ENCODE results near the gene C20orf202. TPM values are rescaled to one million over a fixed set of nuclear protein-coding genes. Genes with fewer than 3 reads are reported as not detected.

C20orf202 gene
- polyA plus RNA-seq, 1 of the 3 experiments (the other 2 are of a cell fraction) = not detected

- TF ChIP-seq IRF3 (IDR thresholded peaks at IDR 0.05; ENCODE audit: low read depth, low read length) (no peak), MXI1 (IDR thresholded peaks at IDR 0.05; ENCODE audit: low read depth, low read length) (no peak), PBX3 (IDR thresholded peaks at IDR 0.05) (no peak), USF1 (IDR thresholded peaks at IDR 0.05; ENCODE audit: borderline replicate concordance, low read depth) (no peak), EZH2phosphoT487 (IDR thresholded peaks at IDR 0.05; ENCODE audit: borderline replicate concordance, low read depth) (no peak), GABPA (IDR thresholded peaks at IDR 0.05; ENCODE audit: low read depth) (no peak), GATA2 (CRISPR knock-in tag; IDR thresholded peaks at IDR 0.05) (no peak), SIN3A (IDR thresholded peaks at IDR 0.05; ENCODE audit: borderline replicate concordance, low read depth, low read length) (no peak)
Measured at GRCh38 chr20:1241456-1241855, 38.2 kb downstream of the C20orf202 start (continued).

- peaks cover 0 to 4% of the 10 kb centered on the region in 2 experiments; a peak in 2 of 4 replicates for H3K4me1 ChIP-seq (ENCODE audit: control insufficient read depth in 1 of 2, insufficient read depth in 2 of 2, low read depth in 1 of 2, low read length in 1 of 2)
- no peak overlapping the region for H3K4me3 ChIP-seq (ENCODE audit: low read depth in 2 of 2, low read length in 1 of 2)
- no peak for TF ChIP-seq GABPA (IDR thresholded peaks at IDR 0.05; ENCODE audit: low read depth)
- no peak for TF ChIP-seq EZH2phosphoT487 (IDR thresholded peaks at IDR 0.05; ENCODE audit: borderline replicate concordance, low read depth)
- TF ChIP-seq JUND (IDR thresholded peaks at IDR 0.05) = no peak
- no peak for TF ChIP-seq MAX (IDR thresholded peaks at IDR 0.05; ENCODE audit: low read depth)
- no peak for TF ChIP-seq USF2 (IDR thresholded peaks at IDR 0.05; ENCODE audit: borderline replicate concordance, low read depth, low read length)
- no peak for TF ChIP-seq PBX3 (IDR thresholded peaks at IDR 0.05)
- TF ChIP-seq RFX5 (IDR thresholded peaks at IDR 0.05; ENCODE audit: low read length) = no peak
- TF ChIP-seq RXRA (IDR thresholded peaks at IDR 0.05; ENCODE audit: borderline replicate concordance, low read depth) = no peak
- no peak for TF ChIP-seq CTCF (IDR thresholded peaks at IDR 0.05)
- no peak for TF ChIP-seq YY1 (IDR thresholded peaks at IDR 0.05; ENCODE audit: low read depth)
- TF ChIP-seq NRF1 (IDR thresholded peaks at IDR 0.05; ENCODE audit: low read depth, low read length) = no peak
- TF ChIP-seq CHD2 (IDR thresholded peaks at IDR 0.05; ENCODE audit: low read length, partially characterized antibody) = no peak
- 62% methylated on average over 3 of the region's 3 CpGs for WGBS (ENCODE audit: low lambda C conversion rate)
- H3K27ac ChIP-seq (ENCODE audit: low read depth in 2 of 2, low read length in 1 of 2) = peak overlapping the region in 1 of 2 experiments; percentile 58; a peak in 2 of 4 replicates
- H3K4me2 ChIP-seq = no peak overlapping the region
- no peaks in the 10 kb centered on the region for H3K36me3 ChIP-seq (replicated peaks in 1 of 2; ENCODE audit: control insufficient read depth in 1 of 2, insufficient read depth in 2 of 2, low read length in 1 of 2)
- peaks cover 7% of the 10 kb centered on the region for H3F3A ChIP-seq (replicated peaks; ENCODE audit: insufficient read depth)
- H3K9ac ChIP-seq = no peak overlapping the region
- POLR2A ChIA-PET = no interaction called here
- H2AFZ ChIP-seq (ENCODE audit: low read depth) = no peak overlapping the region
- no peak for DNase-seq
- H3K9me3 ChIP-seq = no peaks in the 10 kb centered on the region
- no peaks in the 10 kb centered on the region for H4K20me1 ChIP-seq (ENCODE audit: insufficient read depth)
- no peaks in the 10 kb centered on the region for H3K27me3 ChIP-seq (ENCODE audit: insufficient read depth)
- no peaks in the 10 kb centered on the region for H3K9me2 ChIP-seq
- CTCF ChIA-PET = no interaction called here
- H3K79me2 ChIP-seq (ENCODE audit: insufficient read depth) = no peaks in the 10 kb centered on the region
Measured at GRCh38 chr20:1242099-1242498, 38.8 kb downstream of the C20orf202 start.

Data from SK-N-SH (cell line).